ENCODE results near the gene SYNPO2.

The SYNPO2 gene

GRCh38 chr4:118921786-118922185, 33.1 kb downstream of the SYNPO2 start:
- Histone ChIP-seq H3K9me3 (ENCODE audit: low read length) (no peaks in the 10 kb centered on the region), H3K4me1 (ENCODE audit: insufficient read depth, low read length) (no peaks in the 10 kb centered on the region), H3K27me3 (ENCODE audit: insufficient read depth, low read length) (no peaks in the 10 kb centered on the region), H3K4me3 (ENCODE audit: low read length) (no peak overlapping the region), H3K36me3 (ENCODE audit: insufficient read depth, low read length) (no peaks in the 10 kb centered on the region), H2AFZ (ENCODE audit: low read depth, low read length) (no peak overlapping the region)

GRCh38 chr4:118923891-118924290, 35.2 kb downstream of the SYNPO2 start:
- Histone ChIP-seq H3K4me3 (ENCODE audit: low read length) (no peak overlapping the region), H3K4me1 (ENCODE audit: insufficient read depth, low read length) (no peaks in the 10 kb centered on the region), H3K36me3 (ENCODE audit: insufficient read depth, low read length) (no peaks in the 10 kb centered on the region)

GRCh38 chr4:118927974-118928373, 39.3 kb downstream of the SYNPO2 start:
- H3K9me3 ChIP-seq (ENCODE audit: low read length), result no peaks in the 10 kb centered on the region
- H2AFZ ChIP-seq (ENCODE audit: low read depth, low read length), result no peak overlapping the region
- H3K36me3 ChIP-seq (ENCODE audit: insufficient read depth, low read length), result no peaks in the 10 kb centered on the region
- H3K4me1 ChIP-seq (ENCODE audit: insufficient read depth, low read length), result no peaks in the 10 kb centered on the region
- H3K4me3 ChIP-seq (ENCODE audit: low read length), result no peak overlapping the region
- peaks cover 2% of the 10 kb centered on the region for H3K27me3 ChIP-seq (ENCODE audit: insufficient read depth, low read length)

More at GRCh38 chr4:118923891-118924290, 35.2 kb downstream of the SYNPO2 start:
- H3K9me3 ChIP-seq (ENCODE audit: low read length), result no peaks in the 10 kb centered on the region
- H2AFZ ChIP-seq (ENCODE audit: low read depth, low read length), result no peak overlapping the region
- H3K27me3 ChIP-seq (ENCODE audit: insufficient read depth, low read length), result no peaks in the 10 kb centered on the region

DNA sequence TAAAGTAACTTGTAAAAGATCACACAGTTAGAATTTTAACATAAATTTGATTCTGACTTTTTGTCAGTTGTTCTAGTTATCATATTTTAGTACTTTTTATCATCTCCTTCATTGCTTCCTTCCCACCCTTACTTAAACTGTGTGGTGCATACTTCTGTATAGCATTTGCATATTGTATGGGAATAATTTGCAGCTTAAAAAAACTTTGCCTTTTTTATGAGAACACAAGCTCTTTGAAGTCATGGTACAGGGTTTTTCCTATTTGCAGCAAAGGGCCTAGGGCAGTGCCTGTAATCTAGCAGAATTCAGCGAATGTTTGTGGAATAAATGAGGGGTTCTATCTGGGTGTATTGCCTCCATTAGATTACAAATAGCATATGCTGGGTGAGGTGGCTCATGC, 41.6 kb downstream of the SYNPO2 start:
- Histone ChIP-seq H3K27me3 (ENCODE audit: insufficient read depth, low read length) (peaks cover 2% of the 10 kb centered on the region), H2AFZ (ENCODE audit: low read depth, low read length) (no peak overlapping the region), H3K4me3 (ENCODE audit: low read length) (no peak overlapping the region), H3K36me3 (ENCODE audit: insufficient read depth, low read length) (no peaks in the 10 kb centered on the region), H3K9me3 (ENCODE audit: low read length) (no peaks in the 10 kb centered on the region), H3K4me1 (ENCODE audit: insufficient read depth, low read length) (no peaks in the 10 kb centered on the region)

GRCh38 chr4:118931786-118932185, 43.1 kb downstream of the SYNPO2 start:
- Histone ChIP-seq H3K4me1 (ENCODE audit: insufficient read depth, low read length) (no peaks in the 10 kb centered on the region), H3K9me3 (ENCODE audit: low read length) (no peaks in the 10 kb centered on the region), H3K36me3 (ENCODE audit: insufficient read depth, low read length) (no peaks in the 10 kb centered on the region), H2AFZ (ENCODE audit: low read depth, low read length) (no peak overlapping the region), H3K27me3 (ENCODE audit: insufficient read depth, low read length) (peaks cover 2% of the 10 kb centered on the region), H3K4me3 (ENCODE audit: low read length) (no peak overlapping the region)

DNA sequence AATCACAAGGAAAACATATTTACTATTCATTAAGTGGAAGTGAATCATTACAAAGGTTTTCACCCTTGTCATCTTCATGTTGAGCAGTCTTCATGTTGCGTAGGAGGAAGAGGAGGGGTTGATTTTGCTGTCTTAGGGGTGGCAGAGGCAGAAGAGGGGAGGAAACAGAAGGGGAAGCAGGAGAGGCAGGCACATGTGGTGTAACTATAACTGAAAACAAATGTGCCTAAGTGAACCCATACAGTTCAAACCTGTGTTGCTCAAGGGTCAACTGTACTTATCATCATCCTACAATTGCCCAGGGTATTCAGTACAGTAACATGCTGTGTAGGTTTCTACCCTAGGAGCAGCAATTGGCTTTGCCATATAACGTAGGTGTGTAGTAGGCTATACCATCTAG, 47.2 kb downstream of the SYNPO2 start:
- Histone ChIP-seq H3K36me3 (ENCODE audit: insufficient read depth, low read length) (no peaks in the 10 kb centered on the region), H3K27me3 (ENCODE audit: insufficient read depth, low read length) (peaks cover 2% of the 10 kb centered on the region), H3K9me3 (ENCODE audit: low read length) (no peaks in the 10 kb centered on the region), H3K4me3 (ENCODE audit: low read length) (no peak overlapping the region), H3K4me1 (ENCODE audit: insufficient read depth, low read length) (no peaks in the 10 kb centered on the region), H2AFZ (ENCODE audit: low read depth, low read length) (no peak overlapping the region)

GRCh38 chr4:118936406-118936805, 47.8 kb downstream of the SYNPO2 start:
- Histone ChIP-seq H3K9me3 (ENCODE audit: low read length) (no peaks in the 10 kb centered on the region), H3K36me3 (ENCODE audit: insufficient read depth, low read length) (no peaks in the 10 kb centered on the region), H3K4me3 (ENCODE audit: low read length) (no peak overlapping the region), H3K27me3 (ENCODE audit: insufficient read depth, low read length) (peaks cover 2% of the 10 kb centered on the region), H2AFZ (ENCODE audit: low read depth, low read length) (no peak overlapping the region), H3K4me1 (ENCODE audit: insufficient read depth, low read length) (no peaks in the 10 kb centered on the region)

GRCh38 chr4:118939169-118939783, 50.6 kb downstream of the SYNPO2 start:
- Histone ChIP-seq H3K4me3 (ENCODE audit: low read length) (no peak overlapping the region), H3K27me3 (ENCODE audit: insufficient read depth, low read length) (no peaks in the 10 kb centered on the region), H3K9me3 (ENCODE audit: low read length) (no peaks in the 10 kb centered on the region), H3K4me1 (ENCODE audit: insufficient read depth, low read length) (no peaks in the 10 kb centered on the region), H3K36me3 (ENCODE audit: insufficient read depth, low read length) (no peaks in the 10 kb centered on the region), H2AFZ (ENCODE audit: low read depth, low read length) (no peak overlapping the region)

DNA sequence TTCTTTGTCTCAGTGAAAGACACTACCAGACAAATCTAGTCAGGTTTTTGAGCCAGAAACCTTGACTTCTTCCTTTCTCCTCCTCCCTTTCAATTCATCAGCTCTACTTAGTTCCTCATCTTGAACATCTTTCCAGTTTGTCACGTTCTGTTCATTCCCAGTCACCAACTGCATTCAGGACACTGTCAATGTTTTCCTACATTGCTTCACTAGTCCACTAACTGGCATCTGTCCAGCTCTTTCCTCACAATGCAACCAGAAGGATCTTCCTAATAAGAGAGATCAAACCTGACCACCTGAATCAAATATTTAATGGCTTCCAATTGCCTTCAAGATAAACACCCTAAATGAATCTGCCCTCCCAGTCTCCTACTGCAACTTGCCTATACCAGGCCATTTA, 52.5 kb downstream of the SYNPO2 start:
- H3K9me3 ChIP-seq (ENCODE audit: low read length), result no peaks in the 10 kb centered on the region
- H3K27me3 ChIP-seq (ENCODE audit: insufficient read depth, low read length), result no peaks in the 10 kb centered on the region
- no peaks in the 10 kb centered on the region for H3K36me3 ChIP-seq (ENCODE audit: insufficient read depth, low read length)
- H2AFZ ChIP-seq (ENCODE audit: low read depth, low read length), result no peak overlapping the region
- H3K4me3 ChIP-seq (ENCODE audit: low read length), result no peak overlapping the region
- H3K4me1 ChIP-seq (ENCODE audit: insufficient read depth, low read length), result no peaks in the 10 kb centered on the region

GRCh38 chr4:118941799-118942198, 53.1 kb downstream of the SYNPO2 start:
- no peaks in the 10 kb centered on the region for H3K9me3 ChIP-seq (ENCODE audit: low read length)
- H2AFZ ChIP-seq (ENCODE audit: low read depth, low read length), result no peak overlapping the region
- H3K4me3 ChIP-seq (ENCODE audit: low read length), result no peak overlapping the region
- H3K27me3 ChIP-seq (ENCODE audit: insufficient read depth, low read length), result no peaks in the 10 kb centered on the region
- no peaks in the 10 kb centered on the region for H3K4me1 ChIP-seq (ENCODE audit: insufficient read depth, low read length)
- no peaks in the 10 kb centered on the region for H3K36me3 ChIP-seq (ENCODE audit: insufficient read depth, low read length)

GRCh38 chr4:118942465-118942864, 53.8 kb downstream of the SYNPO2 start:
- Histone ChIP-seq H3K4me3 (ENCODE audit: low read length) (no peak overlapping the region), H2AFZ (ENCODE audit: low read depth, low read length) (no peak overlapping the region), H3K27me3 (ENCODE audit: insufficient read depth, low read length) (no peaks in the 10 kb centered on the region), H3K4me1 (ENCODE audit: insufficient read depth, low read length) (no peaks in the 10 kb centered on the region), H3K36me3 (ENCODE audit: insufficient read depth, low read length) (no peaks in the 10 kb centered on the region), H3K9me3 (ENCODE audit: low read length) (no peaks in the 10 kb centered on the region)

GRCh38 chr4:118947095-118947494, 58.4 kb downstream of the SYNPO2 start:
- no peaks in the 10 kb centered on the region for H3K9me3 ChIP-seq (ENCODE audit: low read length)
- no peak overlapping the region for H3K4me3 ChIP-seq (ENCODE audit: low read length)
- no peaks in the 10 kb centered on the region for H3K27me3 ChIP-seq (ENCODE audit: insufficient read depth, low read length)
- no peaks in the 10 kb centered on the region for H3K4me1 ChIP-seq (ENCODE audit: insufficient read depth, low read length)
- H2AFZ ChIP-seq (ENCODE audit: low read depth, low read length), result no peak overlapping the region
- H3K36me3 ChIP-seq (ENCODE audit: insufficient read depth, low read length), result no peaks in the 10 kb centered on the region

- Histone ChIP-seq H2AFZ (ENCODE audit: low read depth, low read length) (no peak overlapping the region), H3K9me3 (ENCODE audit: low read length) (no peaks in the 10 kb centered on the region), H3K27me3 (ENCODE audit: insufficient read depth, low read length) (no peaks in the 10 kb centered on the region), H3K36me3 (ENCODE audit: insufficient read depth, low read length) (no peaks in the 10 kb centered on the region), H3K4me3 (ENCODE audit: low read length) (no peak overlapping the region), H3K4me1 (ENCODE audit: insufficient read depth, low read length) (no peaks in the 10 kb centered on the region)
These were observed 60.0 kb downstream of the SYNPO2 start for GRCh38 chr4:118948545-118949144.

DNA sequence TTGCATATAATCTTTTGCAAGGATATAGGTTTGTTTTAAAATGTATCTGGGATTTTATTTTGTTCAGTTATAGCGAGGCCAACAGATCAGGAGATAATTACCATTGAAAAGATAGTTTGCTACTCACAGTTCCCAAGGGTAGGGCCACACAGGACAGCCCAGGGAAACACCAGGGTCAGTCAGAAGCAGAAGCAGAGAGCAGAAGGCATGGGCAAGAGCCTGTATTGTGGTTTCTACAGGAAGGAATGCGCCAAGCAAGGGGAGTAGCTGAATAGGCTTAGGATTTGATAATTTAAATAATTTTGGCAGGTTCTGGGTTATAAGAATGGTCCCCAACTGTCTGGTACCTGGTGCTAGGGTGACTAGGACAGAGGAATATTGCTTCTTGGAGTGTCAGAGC, 61.6 kb downstream of the SYNPO2 start:
- H3K4me1 ChIP-seq (ENCODE audit: insufficient read depth, low read length), result no peaks in the 10 kb centered on the region
- no peaks in the 10 kb centered on the region for H3K27me3 ChIP-seq (ENCODE audit: insufficient read depth, low read length)
- no peaks in the 10 kb centered on the region for H3K9me3 ChIP-seq (ENCODE audit: low read length)
- no peaks in the 10 kb centered on the region for H3K36me3 ChIP-seq (ENCODE audit: insufficient read depth, low read length)
- no peak overlapping the region for H2AFZ ChIP-seq (ENCODE audit: low read depth, low read length)
- H3K4me3 ChIP-seq (ENCODE audit: low read length), result no peak overlapping the region
